Osteoblast (primary cell): ENCODE data around the gene TGFBR2. TPM values are rescaled to one million over a fixed set of nuclear protein-coding genes. Genes with fewer than 3 reads are reported as not detected.

ENCODE experiments used
- DNase-seq: peaks from one replicate; pipeline ENCODE4 v3.0.0; 2011; ENCODE audit warnings: low spot score, mixed read lengths; ENCODE audit not compliant: insufficient read length; ENCODE audit errors: missing footprints
- H2AFZ ChIP-seq: 2 replicates; pipeline ENCODE4 v1.6.0; 2011; ENCODE audit warnings: mild to moderate bottlenecking, low read length
- H3K27ac ChIP-seq: 2 replicates; pipeline ENCODE4 v1.5.1; 2011; ENCODE audit warnings: mild to moderate bottlenecking, low read depth, low read length, moderate library complexity
- H3K27me3 ChIP-seq: 2 replicates; pipeline ENCODE4 v1.6.0; 2012; ENCODE audit warnings: mild to moderate bottlenecking, control low read depth, inconsistent platforms, low read length, moderate library complexity; ENCODE audit not compliant: insufficient read depth
- H3K36me3 ChIP-seq: 2 replicates; pipeline ENCODE4 v1.5.1; 2011; ENCODE audit warnings: mild to moderate bottlenecking, low read length, control low read depth, moderate library complexity; ENCODE audit not compliant: insufficient read depth
- H3K4me1 ChIP-seq: 2 replicates; pipeline ENCODE4 v1.5.1; 2011; ENCODE audit warnings: mild to moderate bottlenecking, low read length, control low read depth, moderate library complexity; ENCODE audit not compliant: insufficient read depth
- H3K4me2 ChIP-seq: 2 replicates; pipeline ENCODE4 v1.6.0; 2011; ENCODE audit warnings: mild to moderate bottlenecking, low read length; ENCODE audit not compliant: insufficient read depth
- H3K4me3 ChIP-seq: fragments of 200-600 bp; sonication (generic); 3 replicates; pipeline ENCODE4 v1.5.1; 2012; ENCODE audit warnings: mild to moderate bottlenecking, low read length, inconsistent platforms; ENCODE audit not compliant: insufficient read depth
- H3K79me2 ChIP-seq: 2 replicates; pipeline ENCODE4 v1.6.0; 2012; ENCODE audit warnings: mild to moderate bottlenecking, low read length, control low read depth, inconsistent platforms; ENCODE audit not compliant: insufficient read depth
- H3K9me3 ChIP-seq: 2 replicates; pipeline ENCODE4 v1.5.1; 2011; ENCODE audit warnings: low read depth, low read length, control low read depth
- H4K20me1 ChIP-seq: 2 replicates; pipeline ENCODE4 v1.6.0; 2012; ENCODE audit warnings: mild to moderate bottlenecking, low read length, control low read depth; ENCODE audit not compliant: insufficient read depth
- total RNA-seq: library from RNA; depleted of rRNA; stranded (reverse); fragments of >200 nt; gene quantifications from 2 replicates; pipeline ENCODE4 v1.2.3, GENCODE V29; 2012
- TF ChIP-seq, protein P1 (sequence below): IDR thresholded peaks from 2 replicates; pipeline ENCODE4 v1.5.1; 2011; ENCODE audit warnings: mild to moderate bottlenecking, low read depth, low read length, moderate library complexity; ENCODE audit errors: extremely low read depth

TGFBR2 gene
- total RNA-seq, 1 donor = 118 TPM

GRCh38 chr3:30699927-30700326, 93.5 kb downstream of the TGFBR2 start:
- no peak overlapping the region for H3K4me2 ChIP-seq
- peaks cover 13% of the 10 kb centered on the region for H3K36me3 ChIP-seq
- H3K27me3 ChIP-seq = no peaks in the 10 kb centered on the region
- TF ChIP-seq, protein P1, sequence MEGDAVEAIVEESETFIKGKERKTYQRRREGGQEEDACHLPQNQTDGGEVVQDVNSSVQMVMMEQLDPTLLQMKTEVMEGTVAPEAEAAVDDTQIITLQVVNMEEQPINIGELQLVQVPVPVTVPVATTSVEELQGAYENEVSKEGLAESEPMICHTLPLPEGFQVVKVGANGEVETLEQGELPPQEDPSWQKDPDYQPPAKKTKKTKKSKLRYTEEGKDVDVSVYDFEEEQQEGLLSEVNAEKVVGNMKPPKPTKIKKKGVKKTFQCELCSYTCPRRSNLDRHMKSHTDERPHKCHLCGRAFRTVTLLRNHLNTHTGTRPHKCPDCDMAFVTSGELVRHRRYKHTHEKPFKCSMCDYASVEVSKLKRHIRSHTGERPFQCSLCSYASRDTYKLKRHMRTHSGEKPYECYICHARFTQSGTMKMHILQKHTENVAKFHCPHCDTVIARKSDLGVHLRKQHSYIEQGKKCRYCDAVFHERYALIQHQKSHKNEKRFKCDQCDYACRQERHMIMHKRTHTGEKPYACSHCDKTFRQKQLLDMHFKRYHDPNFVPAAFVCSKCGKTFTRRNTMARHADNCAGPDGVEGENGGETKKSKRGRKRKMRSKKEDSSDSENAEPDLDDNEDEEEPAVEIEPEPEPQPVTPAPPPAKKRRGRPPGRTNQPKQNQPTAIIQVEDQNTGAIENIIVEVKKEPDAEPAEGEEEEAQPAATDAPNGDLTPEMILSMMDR = no peak
- no peaks in the 10 kb centered on the region for H3K9me3 ChIP-seq
- no peak for DNase-seq
- H3K79me2 ChIP-seq = no peaks in the 10 kb centered on the region
- no peak overlapping the region for H2AFZ ChIP-seq
- H3K27ac ChIP-seq = no peak overlapping the region
- H3K4me1 ChIP-seq = no peaks in the 10 kb centered on the region
- H4K20me1 ChIP-seq = no peaks in the 10 kb centered on the region
- H3K4me3 ChIP-seq = no peak overlapping the region

GRCh38 chr3:30700702-30701321, 94.4 kb downstream of the TGFBR2 start:
- no peak for DNase-seq
- H3K27me3 ChIP-seq = no peaks in the 10 kb centered on the region
- H4K20me1 ChIP-seq = no peaks in the 10 kb centered on the region
- TF ChIP-seq, protein P1 = no peak
- H2AFZ ChIP-seq = no peak overlapping the region
- H3K4me3 ChIP-seq = no peak overlapping the region
- H3K36me3 ChIP-seq = peaks cover 5% of the 10 kb centered on the region
- no peaks in the 10 kb centered on the region for H3K9me3 ChIP-seq
- no peaks in the 10 kb centered on the region for H3K4me1 ChIP-seq
- no peak overlapping the region for H3K4me2 ChIP-seq
- H3K27ac ChIP-seq = no peak overlapping the region
- no peaks in the 10 kb centered on the region for H3K79me2 ChIP-seq

DNA sequence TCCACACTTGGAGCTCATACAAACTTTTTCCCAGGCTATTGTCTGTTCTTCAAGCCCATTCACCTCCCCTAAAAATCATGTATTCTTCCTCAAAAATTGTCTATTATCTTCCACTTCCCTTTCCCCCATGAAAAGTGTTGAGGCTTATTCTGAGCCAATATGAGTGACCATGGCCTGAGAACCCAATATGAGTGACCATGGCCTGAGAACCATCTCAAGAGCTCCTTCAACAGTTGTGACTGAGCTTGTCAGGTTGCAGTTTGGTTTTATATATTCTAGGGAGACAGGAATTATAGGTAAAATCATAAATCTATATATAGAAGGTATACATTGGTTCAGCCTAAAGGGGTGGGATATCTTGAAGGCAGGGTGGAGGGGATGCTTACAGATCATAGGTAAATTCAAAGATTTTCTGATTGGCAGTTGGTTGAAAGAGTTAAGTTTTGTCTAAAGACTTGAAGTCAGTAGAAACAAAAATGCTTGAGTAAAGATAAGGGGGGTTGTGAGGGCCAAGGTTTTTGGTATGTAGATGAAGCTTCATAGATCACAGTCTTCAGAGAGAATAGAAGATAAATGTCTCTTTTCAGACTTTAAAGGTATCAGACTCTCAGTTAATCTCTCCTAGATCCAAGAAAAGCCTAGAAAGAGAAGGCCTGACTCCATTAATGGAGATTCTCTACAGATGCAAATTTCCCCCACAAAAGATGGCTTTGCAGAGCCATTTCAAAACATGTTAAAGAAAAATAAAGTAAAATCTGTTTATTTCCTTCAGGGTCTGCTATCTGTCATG, 95.8 kb downstream of the TGFBR2 start:
- no peaks in the 10 kb centered on the region for H4K20me1 ChIP-seq
- H3K9me3 ChIP-seq = no peaks in the 10 kb centered on the region
- H3K4me3 ChIP-seq = no peak overlapping the region
- H3K27me3 ChIP-seq = no peaks in the 10 kb centered on the region
- no peak overlapping the region for H2AFZ ChIP-seq
- H3K79me2 ChIP-seq = no peaks in the 10 kb centered on the region
- no peaks in the 10 kb centered on the region for H3K4me1 ChIP-seq
- H3K27ac ChIP-seq = no peak overlapping the region
- TF ChIP-seq, protein P1 = no peak
- H3K36me3 ChIP-seq = no peaks in the 10 kb centered on the region
- H3K4me2 ChIP-seq = no peak overlapping the region
- DNase-seq = no peak

DNA sequence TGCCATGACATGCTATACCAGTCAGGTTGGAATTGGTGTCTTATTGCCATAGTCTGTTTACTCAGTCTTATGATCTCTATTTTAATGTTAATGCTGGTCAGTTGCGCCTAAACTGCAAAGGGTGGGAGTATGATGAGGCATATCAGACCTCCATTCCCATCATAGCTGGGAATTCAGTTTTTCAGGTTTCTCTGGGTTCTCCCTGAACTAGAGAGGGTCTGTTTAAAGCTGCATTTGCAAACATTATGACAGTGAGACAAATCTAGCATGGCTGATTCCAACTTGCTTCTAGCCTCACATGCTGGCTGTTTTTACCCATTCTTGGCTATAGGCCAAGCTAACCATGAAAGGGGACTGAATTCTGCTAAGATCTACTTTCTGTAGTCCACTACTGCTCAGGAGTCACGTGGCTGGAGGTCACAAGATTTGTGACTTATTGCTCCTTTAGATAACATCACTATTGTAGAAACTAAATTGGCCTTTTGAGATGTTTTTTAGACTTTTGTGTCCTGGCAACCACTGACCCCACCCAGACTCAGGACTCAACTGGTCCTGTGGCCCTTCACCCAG, 96.5 kb downstream of the TGFBR2 start:
- TF ChIP-seq, protein P1 = no peak
- H3K79me2 ChIP-seq = no peaks in the 10 kb centered on the region
- H3K27ac ChIP-seq = no peak overlapping the region
- H3K27me3 ChIP-seq = no peaks in the 10 kb centered on the region
- no peak overlapping the region for H2AFZ ChIP-seq
- H3K9me3 ChIP-seq = no peaks in the 10 kb centered on the region
- no peak overlapping the region for H3K4me3 ChIP-seq
- no peaks in the 10 kb centered on the region for H4K20me1 ChIP-seq
- H3K36me3 ChIP-seq = no peaks in the 10 kb centered on the region
- H3K4me1 ChIP-seq = no peaks in the 10 kb centered on the region
- H3K4me2 ChIP-seq = no peak overlapping the region
- DNase-seq = no peak
